Measurements from ENCODE around the gene NINJ1. TPM values are rescaled to one million over a fixed set of nuclear protein-coding genes. Genes with fewer than 3 reads are reported as not detected.
A peak's percentile ranks its signal among the peaks of the same experiment; 100 is the strongest.

NINJ1 gene
- total RNA-seq, 4 donors from 2014 or later: 47.0 to 56.8 (median 54.5) TPM

DNA sequence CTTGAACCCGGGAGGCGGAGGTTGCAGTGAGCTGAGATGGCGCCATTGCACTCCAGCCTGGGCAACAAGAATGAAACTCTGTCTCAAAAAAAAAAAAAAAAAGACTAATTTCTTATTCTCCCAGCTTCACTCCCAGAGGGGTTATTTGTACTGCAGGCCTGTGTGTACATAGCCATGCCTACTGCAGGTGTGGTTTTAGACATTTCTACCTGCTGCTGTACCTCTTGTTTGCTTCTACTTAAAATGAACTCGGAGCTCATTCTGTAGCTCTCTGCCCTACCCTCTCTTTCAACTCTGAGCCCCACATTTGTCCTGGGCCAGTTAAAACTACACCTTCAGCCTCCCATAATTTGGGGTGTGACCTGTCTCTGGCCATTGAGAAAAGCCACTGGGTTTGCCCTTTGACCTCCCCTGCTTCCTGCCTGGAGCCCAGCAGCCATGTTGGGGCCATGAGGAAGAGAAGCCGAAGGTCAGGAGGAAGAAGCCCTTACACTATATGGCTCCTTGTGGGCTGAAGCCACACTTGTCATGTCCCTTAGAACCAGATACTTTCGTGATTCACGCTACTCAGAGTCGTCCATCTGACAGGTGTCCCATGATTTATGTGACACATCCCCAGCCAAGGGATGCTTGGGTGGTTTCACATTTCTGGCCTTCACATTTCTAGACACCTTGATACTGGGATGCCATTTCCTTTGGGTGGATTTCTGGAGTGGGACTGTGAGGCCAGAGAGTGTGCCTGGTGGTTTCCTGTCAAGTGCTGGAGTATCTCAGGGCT is 47.4 kb downstream of the NINJ1 start:
- TF ChIP-seq POLR2A (IDR thresholded peaks at IDR 0.05): no peak
- TF ChIP-seq, protein P1, sequence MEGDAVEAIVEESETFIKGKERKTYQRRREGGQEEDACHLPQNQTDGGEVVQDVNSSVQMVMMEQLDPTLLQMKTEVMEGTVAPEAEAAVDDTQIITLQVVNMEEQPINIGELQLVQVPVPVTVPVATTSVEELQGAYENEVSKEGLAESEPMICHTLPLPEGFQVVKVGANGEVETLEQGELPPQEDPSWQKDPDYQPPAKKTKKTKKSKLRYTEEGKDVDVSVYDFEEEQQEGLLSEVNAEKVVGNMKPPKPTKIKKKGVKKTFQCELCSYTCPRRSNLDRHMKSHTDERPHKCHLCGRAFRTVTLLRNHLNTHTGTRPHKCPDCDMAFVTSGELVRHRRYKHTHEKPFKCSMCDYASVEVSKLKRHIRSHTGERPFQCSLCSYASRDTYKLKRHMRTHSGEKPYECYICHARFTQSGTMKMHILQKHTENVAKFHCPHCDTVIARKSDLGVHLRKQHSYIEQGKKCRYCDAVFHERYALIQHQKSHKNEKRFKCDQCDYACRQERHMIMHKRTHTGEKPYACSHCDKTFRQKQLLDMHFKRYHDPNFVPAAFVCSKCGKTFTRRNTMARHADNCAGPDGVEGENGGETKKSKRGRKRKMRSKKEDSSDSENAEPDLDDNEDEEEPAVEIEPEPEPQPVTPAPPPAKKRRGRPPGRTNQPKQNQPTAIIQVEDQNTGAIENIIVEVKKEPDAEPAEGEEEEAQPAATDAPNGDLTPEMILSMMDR (IDR thresholded peaks at IDR 0.05): no peak
- DNase-seq: peak in 2 of 3 donors; percentile 23 to 38
- no peak overlapping the region for H3K27ac ChIP-seq
- H3K36me3 ChIP-seq: no peaks in the 10 kb centered on the region
- no peaks in the 10 kb centered on the region for H3K4me1 ChIP-seq
- no peaks in the 10 kb centered on the region for H3K9me3 ChIP-seq
- no peaks in the 10 kb centered on the region for H3K27me3 ChIP-seq
- H3K4me3 ChIP-seq: no peak overlapping the region

DNA sequence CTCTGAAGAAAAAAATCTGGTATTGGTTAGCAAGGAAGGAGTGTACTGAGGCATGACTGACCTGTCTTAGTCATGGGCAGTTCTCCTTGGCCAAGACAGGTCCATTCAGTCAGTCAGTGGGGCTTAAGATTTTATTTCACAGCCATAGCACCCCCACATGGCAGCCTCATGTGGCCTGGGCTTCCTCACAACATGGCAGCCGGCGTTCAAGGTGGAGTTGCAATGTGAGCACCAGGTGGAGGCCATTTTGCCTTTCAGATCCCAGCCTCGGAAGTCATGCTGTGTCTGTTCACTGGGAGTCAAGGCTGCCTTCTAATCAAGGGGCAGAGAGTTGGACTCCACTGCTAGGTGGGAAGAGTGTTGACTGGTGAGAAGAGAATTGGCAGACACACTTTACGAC is 48.4 kb downstream of the NINJ1 start:
- Histone ChIP-seq H3K27me3 (no peaks in the 10 kb centered on the region), H3K4me1 (no peaks in the 10 kb centered on the region), H3K27ac (no peak overlapping the region), H3K36me3 (no peaks in the 10 kb centered on the region), H3K9me3 (no peaks in the 10 kb centered on the region), H3K4me3 (no peak overlapping the region)
- peak in 2 of 3 donors; percentile 30 to 39 for DNase-seq
- TF ChIP-seq, protein P1 (IDR thresholded peaks at IDR 0.05): no peak
- TF ChIP-seq POLR2A (IDR thresholded peaks at IDR 0.05): no peak

DNA sequence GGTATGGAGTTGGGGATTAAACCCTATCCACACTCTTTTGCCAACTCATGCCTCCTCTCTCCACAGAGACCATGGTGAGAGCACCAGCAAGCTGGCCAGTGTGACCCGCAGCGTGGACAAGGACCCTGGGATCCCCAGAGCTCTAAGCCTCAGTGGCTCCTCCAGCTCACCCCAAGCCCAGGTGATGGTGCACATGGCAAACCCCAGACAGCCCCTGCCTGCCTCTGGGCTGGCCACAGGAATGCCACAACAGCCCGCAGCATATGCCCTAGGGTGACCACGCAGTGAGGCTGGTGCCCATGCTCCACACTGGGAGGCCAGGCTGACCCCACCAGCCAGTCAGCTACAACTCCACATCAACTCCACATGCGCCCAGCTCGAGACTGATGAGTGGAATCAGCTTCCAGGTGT is 49.6 kb downstream of the NINJ1 start:
- DNase-seq: peak in 2 of 3 donors; percentile 38 to 41
- Histone ChIP-seq H3K4me3 (no peak overlapping the region), H3K4me1 (no peaks in the 10 kb centered on the region), H3K27me3 (no peaks in the 10 kb centered on the region), H3K27ac (no peak overlapping the region), H3K36me3 (no peaks in the 10 kb centered on the region), H3K9me3 (no peaks in the 10 kb centered on the region)
- no peak for TF ChIP-seq POLR2A (IDR thresholded peaks at IDR 0.05)
- TF ChIP-seq, protein P1 (IDR thresholded peaks at IDR 0.05): no peak

DNA sequence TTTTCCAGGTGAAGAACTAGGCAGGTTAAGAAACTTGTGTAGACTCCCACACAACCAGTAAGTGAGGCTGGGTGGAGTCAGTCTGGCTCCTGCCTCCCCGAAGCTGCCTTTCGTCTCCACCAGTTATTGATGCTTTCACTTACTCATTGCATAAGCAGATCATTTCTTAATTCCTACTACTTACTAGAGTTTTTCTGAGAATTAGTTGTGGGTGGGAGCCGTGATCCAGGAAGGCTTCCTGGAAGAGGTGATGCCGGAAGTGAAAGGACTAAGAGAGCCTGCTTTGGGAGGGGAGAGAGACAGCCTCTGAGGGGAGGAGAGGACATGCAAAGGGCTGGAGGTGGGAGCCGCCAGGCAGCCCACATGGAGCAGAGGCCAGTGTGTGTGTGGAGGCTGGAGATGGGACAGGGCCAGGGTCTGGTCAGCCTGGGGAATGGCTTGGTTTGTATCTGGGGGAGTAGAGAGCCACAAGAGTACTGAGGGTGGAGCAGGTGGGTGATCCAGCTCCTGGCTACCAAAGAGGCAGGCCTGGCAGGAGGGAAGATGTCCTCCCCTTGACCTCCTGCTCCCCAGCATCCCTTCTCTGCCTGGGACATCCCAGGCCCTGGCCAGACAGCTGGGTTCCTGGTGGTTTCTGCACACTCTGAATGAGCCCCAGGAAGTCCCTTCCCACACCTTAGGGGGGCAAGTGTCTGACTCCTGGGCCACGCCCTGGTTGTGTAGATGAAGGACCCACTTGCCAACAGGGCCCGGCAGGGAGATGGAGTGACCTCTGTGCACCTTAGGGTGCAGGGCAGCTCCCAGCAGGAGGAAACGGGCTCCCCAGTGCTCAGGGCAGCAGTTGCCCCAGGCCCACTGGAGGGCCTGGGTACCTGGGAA is 50.2 kb downstream of the NINJ1 start:
- peak overlapping the region in 1 of 4 donors; percentile 38 for H3K27ac ChIP-seq
- H3K4me1 ChIP-seq: no peaks in the 10 kb centered on the region
- TF ChIP-seq, protein P1 (IDR thresholded peaks at IDR 0.05): no peak
- no peak for TF ChIP-seq POLR2A (IDR thresholded peaks at IDR 0.05)
- peak in 2 of 3 donors; percentile 32 to 37 for DNase-seq
- H3K9me3 ChIP-seq: no peaks in the 10 kb centered on the region
- no peak overlapping the region for H3K4me3 ChIP-seq
- no peaks in the 10 kb centered on the region for H3K36me3 ChIP-seq
- no peaks in the 10 kb centered on the region for H3K27me3 ChIP-seq

DNA sequence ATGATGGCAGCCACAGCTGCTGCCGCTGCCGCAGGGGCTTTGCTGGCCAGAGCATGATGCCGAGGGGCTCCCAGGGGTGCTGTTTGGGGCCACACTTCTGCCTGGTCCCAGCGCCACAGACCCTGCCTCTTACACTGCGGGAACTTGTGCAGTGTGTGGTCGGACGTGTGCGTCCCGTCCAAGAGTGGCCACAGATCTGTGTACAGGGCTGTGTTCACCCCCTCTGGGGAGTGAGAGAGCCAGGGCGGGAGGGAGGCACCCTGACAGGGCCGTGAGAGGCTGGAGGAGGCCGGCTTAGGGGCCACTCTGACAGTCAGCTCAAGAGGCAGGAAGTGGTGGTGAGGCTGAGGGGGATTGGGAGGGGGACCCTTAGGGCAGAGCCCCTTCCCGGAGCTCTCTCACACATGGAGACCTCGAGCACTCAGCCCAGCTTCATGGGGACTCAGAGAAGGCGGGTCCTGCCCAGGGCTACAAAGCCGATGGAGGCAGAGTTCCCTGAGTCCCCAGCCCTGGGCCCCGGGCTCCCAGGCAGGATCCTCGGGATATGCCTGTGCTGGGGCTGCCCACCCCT is 51.1 kb downstream of the NINJ1 start:
- peak overlapping the region in 1 of 4 donors; percentile 38 for H3K27ac ChIP-seq
- no peaks in the 10 kb centered on the region for H3K4me1 ChIP-seq
- no peak overlapping the region for H3K4me3 ChIP-seq
- DNase-seq: peak in 2 of 3 donors; percentile 35 to 45
- TF ChIP-seq, protein P1 (IDR thresholded peaks at IDR 0.05): no peak
- no peak for TF ChIP-seq POLR2A (IDR thresholded peaks at IDR 0.05)
- H3K36me3 ChIP-seq: no peaks in the 10 kb centered on the region
- H3K9me3 ChIP-seq: no peaks in the 10 kb centered on the region
- H3K27me3 ChIP-seq: no peaks in the 10 kb centered on the region

All from Peyer's patch (tissue), 4 donors.